ENCODE measurements around the gene TPPP2.

Gene TPPP2

DNA sequence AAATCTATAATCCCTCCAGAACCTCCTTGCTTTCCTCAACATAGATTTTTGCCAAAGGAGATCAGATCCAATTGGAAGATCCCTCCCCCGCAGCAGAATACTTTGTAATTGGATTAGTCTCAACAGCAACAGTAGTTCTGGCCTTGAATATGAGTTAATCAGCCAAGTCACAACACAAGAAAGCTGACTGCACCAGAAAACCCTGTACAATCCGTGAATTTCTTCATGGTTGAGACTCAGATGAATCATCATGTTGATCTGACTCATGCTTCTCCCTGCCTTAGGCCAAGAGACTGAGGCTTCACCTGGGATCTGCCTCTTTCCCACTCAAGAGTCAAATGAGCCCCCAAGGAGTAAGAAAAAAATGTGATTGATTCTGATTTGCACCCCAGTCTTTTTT, 43.2 kb upstream of the TPPP2 start:
- Histone ChIP-seq H3K18ac (ENCODE audit: low read length) (no peak overlapping the region), H3K4me1 (ENCODE audit: control insufficient read depth in 1 of 2, insufficient read depth in 2 of 2, low read length in 2 of 2) (peaks cover 8 to 14% of the 10 kb centered on the region in 2 experiments), H2AK5ac (ENCODE audit: low read length) (no peak overlapping the region), H2AFZ (ENCODE audit: insufficient read depth, low read length, poor library complexity) (no peak overlapping the region), H4K8ac (ENCODE audit: low read depth, low read length) (no peak overlapping the region), H2BK5ac (ENCODE audit: low read depth, low read length, poor library complexity) (no peak overlapping the region), H4K91ac (ENCODE audit: low read depth, low read length) (no peak overlapping the region), H3K4me3 (ENCODE audit: low read depth, low read length) (no peak overlapping the region), H3K79me2 (ENCODE audit: control insufficient read depth, insufficient read depth, low read length, poor library complexity) (peaks cover 1% of the 10 kb centered on the region), H3K36me3 (ENCODE audit: control insufficient read depth in 1 of 2, insufficient read depth in 2 of 2, low read length in 2 of 2) (no peaks in the 10 kb centered on the region), H3K27me3 (ENCODE audit: insufficient read depth, low read length) (no peaks in the 10 kb centered on the region), H3K14ac (ENCODE audit: low read length) (no peak overlapping the region), H3K79me1 (ENCODE audit: low read length) (peaks cover 3% of the 10 kb centered on the region), H2BK120ac (ENCODE audit: insufficient read depth, low read length, poor library complexity) (no peak overlapping the region), H3K9ac (ENCODE audit: low read length) (no peak overlapping the region), H3K9me3 (ENCODE audit: insufficient read depth, low read depth, low read length) (no peaks in the 10 kb centered on the region), H3K4me2 (ENCODE audit: low read length) (no peak overlapping the region), H3K23ac (ENCODE audit: low read length) (no peak overlapping the region), H3K4ac (ENCODE audit: low read depth, low read length) (no peak overlapping the region), H3K27ac (ENCODE audit: low read depth, low read length) (no peak overlapping the region), H4K12ac (ENCODE audit: low read depth, low read length) (no peak overlapping the region), H2BK12ac (ENCODE audit: low read length) (no peak overlapping the region)
- DNase-seq = peak; percentile 49 to 85
- no CpG with 5 or more reads among the region's 2 CpGs for WGBS (ENCODE audit: extremely low coverage, insufficient coverage, insufficient read length)

GRCh38 chr14:20988717-20989470, 41.1 kb upstream of the TPPP2 start:
- WGBS (ENCODE audit: extremely low coverage, insufficient coverage, insufficient read length) = no CpG with 5 or more reads among the region's 15 CpGs
- peaks cover 6 to 9% of the 10 kb centered on the region in 2 experiments for H3K36me3 ChIP-seq (ENCODE audit: control insufficient read depth in 1 of 2, insufficient read depth in 2 of 2, low read length in 2 of 2)

GRCh38 chr14:20989471-20989786, 40.6 kb upstream of the TPPP2 start:
- H4K12ac ChIP-seq (ENCODE audit: low read depth, low read length) = no peak overlapping the region
- peaks cover 6 to 12% of the 10 kb centered on the region in 2 experiments for H3K36me3 ChIP-seq (ENCODE audit: control insufficient read depth in 1 of 2, insufficient read depth in 2 of 2, low read length in 2 of 2)
- H3K9me3 ChIP-seq (ENCODE audit: insufficient read depth, low read depth, low read length) = no peaks in the 10 kb centered on the region
- H3K79me2 ChIP-seq (ENCODE audit: control insufficient read depth, insufficient read depth, low read length, poor library complexity) = peaks cover 1% of the 10 kb centered on the region
- H3K9ac ChIP-seq (ENCODE audit: low read length) = no peak overlapping the region
- peaks cover 8 to 14% of the 10 kb centered on the region in 2 experiments for H3K4me1 ChIP-seq (ENCODE audit: control insufficient read depth in 1 of 2, insufficient read depth in 2 of 2, low read length in 2 of 2)
- H3K4me2 ChIP-seq (ENCODE audit: low read length) = peak overlapping the region; percentile 50
- no peaks in the 10 kb centered on the region for H3K27me3 ChIP-seq (ENCODE audit: insufficient read depth, low read length)
- H2BK5ac ChIP-seq (ENCODE audit: low read depth, low read length, poor library complexity) = no peak overlapping the region
- no peak overlapping the region for H2BK120ac ChIP-seq (ENCODE audit: insufficient read depth, low read length, poor library complexity)
- WGBS (ENCODE audit: extremely low coverage, insufficient coverage, insufficient read length) = no CpG with 5 or more reads among the region's 11 CpGs
- no peak overlapping the region for H3K14ac ChIP-seq (ENCODE audit: low read length)
- DNase-seq = no peak
- no peak overlapping the region for H3K4me3 ChIP-seq (ENCODE audit: low read depth, low read length)
- H4K91ac ChIP-seq (ENCODE audit: low read depth, low read length) = peak overlapping the region; percentile 34
- peaks cover 3% of the 10 kb centered on the region for H3K79me1 ChIP-seq (ENCODE audit: low read length)
- H2AK5ac ChIP-seq (ENCODE audit: low read length) = no peak overlapping the region
- no peak overlapping the region for H4K8ac ChIP-seq (ENCODE audit: low read depth, low read length)
- no peak overlapping the region for H2AFZ ChIP-seq (ENCODE audit: insufficient read depth, low read length, poor library complexity)
- H3K23ac ChIP-seq (ENCODE audit: low read length) = no peak overlapping the region
- no peak overlapping the region for H3K27ac ChIP-seq (ENCODE audit: low read depth, low read length)
- H3K18ac ChIP-seq (ENCODE audit: low read length) = no peak overlapping the region
- H3K4ac ChIP-seq (ENCODE audit: low read depth, low read length) = no peak overlapping the region
- no peak overlapping the region for H2BK12ac ChIP-seq (ENCODE audit: low read length)

More at GRCh38 chr14:20988717-20989470, 41.1 kb upstream of the TPPP2 start:
- H4K8ac ChIP-seq (ENCODE audit: low read depth, low read length) = peak overlapping the region; percentile 37
- peaks cover 3% of the 10 kb centered on the region for H3K79me1 ChIP-seq (ENCODE audit: low read length)
- no peak overlapping the region for H3K4ac ChIP-seq (ENCODE audit: low read depth, low read length)
- H3K4me3 ChIP-seq (ENCODE audit: low read depth, low read length) = no peak overlapping the region
- peak overlapping the region; percentile 68 for H4K12ac ChIP-seq (ENCODE audit: low read depth, low read length)
- no peak overlapping the region for H3K18ac ChIP-seq (ENCODE audit: low read length)
- peaks cover 1% of the 10 kb centered on the region for H3K79me2 ChIP-seq (ENCODE audit: control insufficient read depth, insufficient read depth, low read length, poor library complexity)
- H3K9me3 ChIP-seq (ENCODE audit: insufficient read depth, low read depth, low read length) = no peaks in the 10 kb centered on the region
- peak overlapping the region; percentile 30 for H2BK120ac ChIP-seq (ENCODE audit: insufficient read depth, low read length, poor library complexity)
- H3K27ac ChIP-seq (ENCODE audit: low read depth, low read length) = no peak overlapping the region
- H3K14ac ChIP-seq (ENCODE audit: low read length) = peak overlapping the region; percentile 21
- H3K9ac ChIP-seq (ENCODE audit: low read length) = no peak overlapping the region
- peak overlapping the region; percentile 16 for H3K4me2 ChIP-seq (ENCODE audit: low read length)
- H2BK5ac ChIP-seq (ENCODE audit: low read depth, low read length, poor library complexity) = no peak overlapping the region
- no peaks in the 10 kb centered on the region for H3K27me3 ChIP-seq (ENCODE audit: insufficient read depth, low read length)
- peak overlapping the region; percentile 67 for H4K91ac ChIP-seq (ENCODE audit: low read depth, low read length)
- peak overlapping the region; percentile 82 for H2BK12ac ChIP-seq (ENCODE audit: low read length)
- DNase-seq = no peak
- peaks cover 8 to 14% of the 10 kb centered on the region in 2 experiments for H3K4me1 ChIP-seq (ENCODE audit: control insufficient read depth in 1 of 2, insufficient read depth in 2 of 2, low read length in 2 of 2)
- H2AK5ac ChIP-seq (ENCODE audit: low read length) = peak overlapping the region; percentile 77
- no peak overlapping the region for H3K23ac ChIP-seq (ENCODE audit: low read length)
- peak overlapping the region; percentile 11 for H2AFZ ChIP-seq (ENCODE audit: insufficient read depth, low read length, poor library complexity)

DNA sequence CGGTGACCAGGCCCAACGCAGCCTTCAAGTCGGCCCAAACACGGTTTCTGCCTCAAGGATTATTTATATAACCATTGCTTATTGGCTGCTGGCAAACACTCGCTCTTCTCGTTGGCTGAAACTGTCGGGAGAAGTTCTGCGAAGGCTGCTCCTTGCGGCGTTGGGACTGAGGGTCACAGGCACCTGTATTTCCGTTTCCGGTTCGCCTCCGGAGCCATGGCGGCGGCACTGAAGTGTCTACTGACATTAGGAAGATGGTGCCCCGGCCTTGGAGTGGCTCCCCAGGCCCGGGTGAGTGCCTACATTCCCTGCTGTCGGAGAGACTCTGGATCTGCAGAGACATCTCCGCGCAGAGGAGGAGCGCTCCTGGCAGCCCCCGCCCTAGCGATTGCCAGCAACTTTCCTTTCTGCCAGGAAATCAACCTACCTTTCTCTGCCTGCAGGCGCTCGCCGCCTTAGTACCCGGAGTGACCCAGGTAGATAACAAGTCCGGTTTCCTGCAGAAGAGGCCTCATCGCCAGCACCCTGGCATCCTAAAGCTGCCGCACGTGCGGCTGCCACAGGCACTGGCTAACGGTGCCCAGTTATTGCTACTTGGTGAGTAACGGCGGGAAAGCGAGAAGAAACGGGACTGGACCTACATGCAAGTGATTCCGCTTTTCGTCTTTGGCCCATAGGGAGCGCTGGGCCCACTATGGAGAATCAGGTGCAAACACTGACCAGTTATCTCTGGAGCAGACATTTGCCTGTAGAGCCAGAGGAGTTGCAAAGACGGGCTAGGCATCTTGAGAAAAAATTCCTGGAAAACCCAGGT, 40.0 kb upstream of the TPPP2 start, which contains the start of gene METTL17:
Gene METTL17, plus strand, starts transcription at position 194 of the 814 bp plus-strand sequence. Its CDS starts 23 bp downstream, at position 217.
- Histone ChIP-seq H2BK120ac (ENCODE audit: insufficient read depth, low read length, poor library complexity) (peak within 1 kb of the TSS; percentile 30), H4K8ac (ENCODE audit: low read depth, low read length) (peak within 1 kb of the TSS; percentile 98), H2BK12ac (ENCODE audit: low read length) (peak within 1 kb of the TSS; percentile 25), H2AFZ (ENCODE audit: insufficient read depth, low read length, poor library complexity) (peak within 1 kb of the TSS; percentile 96), H4K91ac (ENCODE audit: low read depth, low read length) (peak within 1 kb of the TSS; percentile 72), H3K4ac (ENCODE audit: low read depth, low read length) (peak within 1 kb of the TSS; percentile 65), H3K79me2 (ENCODE audit: control insufficient read depth, insufficient read depth, low read length, poor library complexity) (peaks cover 1% of the 10 kb centered on the region), H3K4me2 (ENCODE audit: low read length) (peak within 1 kb of the TSS; percentile 66), H3K23ac (ENCODE audit: low read length) (no peak within 1 kb of the TSS), H3K27me3 (ENCODE audit: insufficient read depth, low read length) (no peaks in the 10 kb centered on the region), H4K12ac (ENCODE audit: low read depth, low read length) (peak within 1 kb of the TSS; percentile 77), H3K79me1 (ENCODE audit: low read length) (peaks cover 3% of the 10 kb centered on the region), H3K4me1 (ENCODE audit: control insufficient read depth in 1 of 2, insufficient read depth in 2 of 2, low read length in 2 of 2) (peaks cover 8 to 14% of the 10 kb centered on the region in 2 experiments), H3K36me3 (ENCODE audit: control insufficient read depth in 1 of 2, insufficient read depth in 2 of 2, low read length in 2 of 2) (peaks cover 6 to 17% of the 10 kb centered on the region in 2 experiments), H3K18ac (ENCODE audit: low read length) (peak within 1 kb of the TSS; percentile 76), H2BK5ac (ENCODE audit: low read depth, low read length, poor library complexity) (peak within 1 kb of the TSS; percentile 24), H3K9ac (ENCODE audit: low read length) (peak within 1 kb of the TSS; percentile 55), H3K4me3 (ENCODE audit: low read depth, low read length) (peak within 1 kb of the TSS; percentile 79), H3K9me3 (ENCODE audit: insufficient read depth, low read depth, low read length) (no peaks in the 10 kb centered on the region), H3K27ac (ENCODE audit: low read depth, low read length) (peak within 1 kb of the TSS; percentile 71), H3K14ac (ENCODE audit: low read length) (peak within 1 kb of the TSS; percentile 74), H2AK5ac (ENCODE audit: low read length) (peak within 1 kb of the TSS; percentile 49)
- peak; percentile 90 to 96 for DNase-seq
- no CpG with 5 or more reads among the region's 42 CpGs for WGBS (ENCODE audit: extremely low coverage, insufficient coverage, insufficient read length)

Data from trophoblast cell (in vitro differentiated cells and primary cell).